Neural cell (in vitro differentiated cells): ENCODE data around the gene WNK2. TPM values are rescaled to one million over a fixed set of nuclear protein-coding genes. Genes with fewer than 3 reads are reported as not detected.

Source experiments
- H2AFZ ChIP-seq: fragments of 200-600, 300-800 bp; sonication (generic), shearing (Covaris generic); 2 replicates; pipeline ENCODE4 v1.6.0; 2014; ENCODE audit warnings: low read depth, mild to moderate bottlenecking, antibody characterized with exemption, low read length, moderate library complexity
- H3F3A ChIP-seq: fragments of 200-600 bp; shearing (Covaris generic); 2 replicates; pipeline ENCODE4 v1.6.1; 2016; ENCODE audit warnings: mild to moderate bottlenecking, moderate library complexity, mixed read lengths, antibody characterized with exemption, low read length; ENCODE audit not compliant: insufficient read depth, poor library complexity, severe bottlenecking
- H3K27ac ChIP-seq: fragments of 200-600, 300-800 bp; sonication (generic), shearing (Covaris generic); 2 replicates; pipeline ENCODE4 v1.5.1; 2014; ENCODE audit warnings: mild to moderate bottlenecking, low read length, moderate library complexity
- H3K27me3 ChIP-seq: fragments of 300-800, 200-600 bp; sonication (generic), shearing (Covaris generic); 2 replicates; pipeline ENCODE4 v1.6.0; 2014; ENCODE audit warnings: mild to moderate bottlenecking, low read depth, low read length, moderate library complexity; ENCODE audit not compliant: insufficient read depth
- H3K36me3 ChIP-seq: fragments of 300-800, 200-600 bp; sonication (generic), shearing (Covaris generic); 2 replicates; pipeline ENCODE4 v1.5.1; 2014; ENCODE audit warnings: mild to moderate bottlenecking, antibody characterized with exemption, low read length, moderate library complexity; ENCODE audit not compliant: insufficient read depth
- H3K4me2 ChIP-seq: fragments of 300-800, 200-600 bp; sonication (generic), shearing (Covaris generic); 2 replicates; pipeline ENCODE4 v1.6.0; 2014; ENCODE audit warnings: mild to moderate bottlenecking, low read length
- H3K4me3 ChIP-seq: fragments of 300-800, 200-600 bp; sonication (generic), shearing (Covaris generic); 2 replicates; pipeline ENCODE4 v1.5.1; 2014; ENCODE audit warnings: mild to moderate bottlenecking, low read length, moderate library complexity
- H3K79me2 ChIP-seq: fragments of 200-600 bp; shearing (Covaris generic); replicated peaks from 2 replicates; pipeline ENCODE4 v1.6.0; 2014; ENCODE audit warnings: mild to moderate bottlenecking, low read length, moderate library complexity; ENCODE audit not compliant: insufficient read depth
- H3K9ac ChIP-seq: fragments of 300-800, 200-600 bp; sonication (generic), shearing (Covaris generic); 2 replicates; pipeline ENCODE4 v1.6.1; 2016; ENCODE audit warnings: mild to moderate bottlenecking, low read length, mixed read lengths
- H3K9me2 ChIP-seq: fragments of 200-600 bp; shearing (Covaris generic); 2 replicates; pipeline ENCODE4 v1.6.1; 2016; ENCODE audit warnings: mild to moderate bottlenecking, low read length, mixed read lengths; ENCODE audit not compliant: insufficient read depth
- H3K9me3 ChIP-seq: fragments of 200-600, 300-800 bp; sonication (generic), shearing (Covaris generic); 2 replicates; pipeline ENCODE4 v1.6.1; 2016; ENCODE audit warnings: mild to moderate bottlenecking, mixed run types, low read length, moderate library complexity, mixed read lengths
- H4K20me1 ChIP-seq: fragments of 200-600 bp; shearing (Covaris generic); 2 replicates; pipeline ENCODE4 v1.6.1; 2016; ENCODE audit warnings: mild to moderate bottlenecking, mixed run types; ENCODE audit not compliant: insufficient read depth
- CTCF ChIP-seq: fragments of 450-650 bp; IDR thresholded peaks from 2 replicates; pipeline ENCODE4 v1.5.1; 2014; ENCODE audit warnings: antibody characterized with exemption, mild to moderate bottlenecking, moderate library complexity; ENCODE audit not compliant: poor library complexity, severe bottlenecking
- EP300 ChIP-seq: fragments of 450-650 bp; conservative IDR thresholded peaks from 2 replicates; pipeline ENCODE4 v1.6.1; 2014; ENCODE audit warnings: antibody characterized with exemption, mild to moderate bottlenecking, moderate library complexity; ENCODE audit not compliant: poor library complexity, severe bottlenecking
- EZH2 ChIP-seq: fragments of 200-600, 300-800 bp; shearing (Covaris generic), sonication (generic); IDR thresholded peaks from 2 replicates; pipeline ENCODE4 v1.6.1; 2014; ENCODE audit warnings: antibody characterized with exemption, low read length, borderline replicate concordance, mild to moderate bottlenecking; ENCODE audit not compliant: insufficient read depth, poor library complexity, severe bottlenecking
- MXI1 ChIP-seq: fragments of 450-650 bp; conservative IDR thresholded peaks from 2 replicates; pipeline ENCODE4 v1.6.1; 2014; ENCODE audit warnings: antibody characterized with exemption, mild to moderate bottlenecking; ENCODE audit not compliant: poor library complexity, severe bottlenecking
- POLR2AphosphoS5 ChIP-seq: IDR thresholded peaks from 2 replicates; pipeline ENCODE4 v1.6.1; 2012
- RAD21 ChIP-seq: fragments of 450-650 bp; conservative IDR thresholded peaks from 2 replicates; pipeline ENCODE4 v1.6.1; 2014; ENCODE audit warnings: antibody characterized with exemption, mild to moderate bottlenecking, moderate library complexity
- REST ChIP-seq: IDR thresholded peaks from 2 replicates; pipeline ENCODE4 v1.6.1; 2012; ENCODE audit warnings: borderline replicate concordance
- SMC3 ChIP-seq: fragments of 450-650 bp; conservative IDR thresholded peaks from 2 replicates; pipeline ENCODE4 v1.6.1; 2014; ENCODE audit warnings: antibody characterized with exemption, mild to moderate bottlenecking, moderate library complexity; ENCODE audit not compliant: poor library complexity
- TAF1 ChIP-seq: IDR thresholded peaks from 2 replicates; pipeline ENCODE4 v1.6.1; 2012; ENCODE audit warnings: low read depth
- polyA plus RNA-seq: library from polyadenylated mRNA; depleted of rRNA; stranded (reverse); fragments of >200 nt; gene quantifications from 2 replicates; pipeline ENCODE4 v1.2.3, GENCODE V29; 2014

The WNK2 gene
- polyA plus RNA-seq, 1 donor from 2014 or later: 37.1 TPM

GRCh38 chr9:93200449-93200742 lies 16.5 kb downstream of the WNK2 start:
- H3F3A ChIP-seq: no peaks in the 10 kb centered on the region
- no peaks in the 10 kb centered on the region for H3K36me3 ChIP-seq
- no peak overlapping the region for H3K4me3 ChIP-seq
- H3K79me2 ChIP-seq: peaks cover 30% of the 10 kb centered on the region
- H3K9me2 ChIP-seq: no peaks in the 10 kb centered on the region
- H3K9me3 ChIP-seq: peaks cover 2% of the 10 kb centered on the region
- H3K4me2 ChIP-seq: no peak overlapping the region
- no peaks in the 10 kb centered on the region for H3K27me3 ChIP-seq
- peaks cover 5% of the 10 kb centered on the region for H4K20me1 ChIP-seq
- H3K27ac ChIP-seq: no peak overlapping the region
- H2AFZ ChIP-seq: no peak overlapping the region
- H3K9ac ChIP-seq: no peak overlapping the region
- TF ChIP-seq POLR2AphosphoS5 (no peak), CTCF (no peak), REST (no peak), RAD21 (no peak), EP300 (no peak), SMC3 (no peak), EZH2 (no peak), MXI1 (no peak), TAF1 (no peak)

- H4K20me1 ChIP-seq: peaks cover 5% of the 10 kb centered on the region
- no peaks in the 10 kb centered on the region for H3K9me2 ChIP-seq
- H3K9ac ChIP-seq: peak overlapping the region; percentile 20
- H3K36me3 ChIP-seq: no peaks in the 10 kb centered on the region
- no peak overlapping the region for H3K4me2 ChIP-seq
- H3F3A ChIP-seq: no peaks in the 10 kb centered on the region
- peaks cover 31% of the 10 kb centered on the region for H3K79me2 ChIP-seq
- no peak overlapping the region for H3K27ac ChIP-seq
- H3K9me3 ChIP-seq: peaks cover 2% of the 10 kb centered on the region
- H2AFZ ChIP-seq: no peak overlapping the region
- no peak for TF ChIP-seq TAF1
- TF ChIP-seq RAD21: no peak
- no peak for TF ChIP-seq EZH2
- TF ChIP-seq EP300: no peak
- no peak for TF ChIP-seq POLR2AphosphoS5
- TF ChIP-seq REST: no peak
- no peaks in the 10 kb centered on the region for H3K27me3 ChIP-seq
- H3K4me3 ChIP-seq: no peak overlapping the region
Measured at GRCh38 chr9:93200989-93201334, 17.0 kb downstream of the WNK2 start.
